MM.1S (cell line): ENCODE data around the gene FCHSD2.

ENCODE experiments used
- DNase-seq: peaks from one replicate; pipeline ENCODE4 v3.0.0-alpha.2; 2015
- H2AFZ ChIP-seq: fragments of 300-600 bp; sonication (generic); 2 replicates; pipeline ENCODE4 v1.6.0; 2016; ENCODE audit warnings: antibody characterized with exemption, low read length
- H3F3A ChIP-seq: fragments of 300-600 bp; sonication (generic); 2 replicates; pipeline ENCODE4 v1.6.1; 2016; ENCODE audit warnings: mild to moderate bottlenecking, antibody characterized with exemption, low read length, moderate library complexity, mixed read lengths; ENCODE audit not compliant: insufficient read depth
- H3K27ac ChIP-seq: fragments of 300-600 bp; sonication (generic); 2 replicates; pipeline ENCODE4 v1.5.1; 2016; ENCODE audit warnings: mild to moderate bottlenecking, low read length
- H3K27me3 ChIP-seq: fragments of 300-600 bp; sonication (generic); replicated peaks from 2 replicates; pipeline ENCODE4 v1.6.0; 2016; ENCODE audit warnings: low read length; ENCODE audit not compliant: insufficient read depth
- H3K36me3 ChIP-seq: fragments of 300-600 bp; sonication (generic); replicated peaks from 2 replicates; pipeline ENCODE4 v1.6.1; 2016; ENCODE audit warnings: mild to moderate bottlenecking, low read length, mixed read lengths; ENCODE audit not compliant: insufficient read depth
- H3K4me1 ChIP-seq: fragments of 300-600 bp; sonication (generic); 2 replicates; pipeline ENCODE4 v1.6.1; 2016; ENCODE audit warnings: low read length, mixed read lengths
- H3K4me2 ChIP-seq: fragments of 300-600 bp; sonication (generic); 2 replicates; pipeline ENCODE4 v1.6.0; 2016; ENCODE audit warnings: low read depth, low read length
- H3K4me3 ChIP-seq: fragments of 300-600 bp; sonication (generic); 2 replicates; pipeline ENCODE4 v1.5.1; 2016; ENCODE audit warnings: low read length, mixed read lengths
- H3K79me2 ChIP-seq: fragments of 300-600 bp; sonication (generic); 2 replicates; pipeline ENCODE4 v1.6.1; 2016; ENCODE audit warnings: mixed run types, low read length, mixed read lengths
- H3K9ac ChIP-seq: fragments of 300-600 bp; sonication (generic); 2 replicates; pipeline ENCODE4 v1.6.1; 2016; ENCODE audit warnings: low read length, mixed read lengths
- H3K9me2 ChIP-seq: fragments of 300-600 bp; sonication (generic); replicated peaks from 2 replicates; pipeline ENCODE4 v1.6.1; 2016; ENCODE audit warnings: mild to moderate bottlenecking, low read length, mixed read lengths; ENCODE audit not compliant: insufficient read depth
- H3K9me3 ChIP-seq: fragments of 300-600 bp; sonication (generic); replicated peaks from 2 replicates; pipeline ENCODE4 v1.6.1; 2016; ENCODE audit warnings: mild to moderate bottlenecking, low read length, mixed read lengths; ENCODE audit not compliant: insufficient read depth
- H4K20me1 ChIP-seq: fragments of 300-600 bp; sonication (generic); 2 replicates; pipeline ENCODE4 v1.6.1; 2016; ENCODE audit warnings: mild to moderate bottlenecking, low read length, moderate library complexity, mixed read lengths; ENCODE audit not compliant: insufficient read depth
- CTCF ChIP-seq: fragments of 300-600 bp; sonication (generic); IDR thresholded peaks from 2 replicates; pipeline ENCODE4 v1.5.1; 2016; ENCODE audit warnings: antibody characterized with exemption, low read length, mixed read lengths
- EZH2 ChIP-seq: fragments of 300-600 bp; sonication (generic); optimal IDR thresholded peaks from 2 replicates; pipeline ENCODE3; 2017; ENCODE audit warnings: low read depth, mild to moderate bottlenecking, antibody characterized with exemption, low read length, mixed read lengths
- EZH2phosphoT487 ChIP-seq: fragments of 300-600 bp; sonication (generic); IDR thresholded peaks from 2 replicates; pipeline ENCODE4 v1.6.1; 2018; ENCODE audit warnings: antibody characterized with exemption, low read length

The FCHSD2 gene

GRCh38 chr11:72842126-72842525, 300.0 kb downstream of the FCHSD2 start:
- H4K20me1 ChIP-seq, result no peaks in the 10 kb centered on the region
- H3K79me2 ChIP-seq, result no peaks in the 10 kb centered on the region
- no peak for DNase-seq
- no peaks in the 10 kb centered on the region for H3F3A ChIP-seq
- peaks cover under 1% of the 10 kb centered on the region; the same call in 1 of the 2 replicates for H3K36me3 ChIP-seq
- H3K4me2 ChIP-seq, result no peak overlapping the region
- TF ChIP-seq EZH2 (no peak), CTCF (no peak), EZH2phosphoT487 (no peak)
- no peak overlapping the region for H2AFZ ChIP-seq
- no peak overlapping the region for H3K4me3 ChIP-seq
- no peaks in the 10 kb centered on the region for H3K9me2 ChIP-seq
- no peaks in the 10 kb centered on the region for H3K9me3 ChIP-seq
- no peaks in the 10 kb centered on the region for H3K4me1 ChIP-seq
- H3K9ac ChIP-seq, result no peak overlapping the region
- H3K27ac ChIP-seq, result no peak overlapping the region
- H3K27me3 ChIP-seq, result no peaks in the 10 kb centered on the region

GRCh38 chr11:72841397-72841796, 300.7 kb downstream of the FCHSD2 start:
- Histone ChIP-seq H3K36me3 (peaks cover 5% of the 10 kb centered on the region; the same call in 1 of the 2 replicates), H4K20me1 (no peaks in the 10 kb centered on the region), H3K9me3 (no peaks in the 10 kb centered on the region), H3K4me1 (no peaks in the 10 kb centered on the region), H3K4me3 (no peak overlapping the region), H3K9me2 (no peaks in the 10 kb centered on the region), H2AFZ (no peak overlapping the region), H3K79me2 (no peaks in the 10 kb centered on the region), H3K9ac (no peak overlapping the region), H3F3A (peaks cover 4% of the 10 kb centered on the region; the same call in 1 of the 2 replicates), H3K4me2 (no peak overlapping the region), H3K27me3 (no peaks in the 10 kb centered on the region), H3K27ac (no peak overlapping the region)
- TF ChIP-seq EZH2 (no peak), EZH2phosphoT487 (no peak), CTCF (no peak)
- DNase-seq, result no peak

- Histone ChIP-seq H3K27me3 (no peaks in the 10 kb centered on the region), H3K79me2 (no peaks in the 10 kb centered on the region), H3K9me3 (no peaks in the 10 kb centered on the region), H3K4me2 (no peak overlapping the region), H3K4me3 (no peak overlapping the region), H3K9ac (no peak overlapping the region), H3K9me2 (no peaks in the 10 kb centered on the region), H3K27ac (no peak overlapping the region), H3K36me3 (peaks cover 5% of the 10 kb centered on the region; the same call in 1 of the 2 replicates), H4K20me1 (no peaks in the 10 kb centered on the region), H2AFZ (no peak overlapping the region), H3F3A (peaks cover 4% of the 10 kb centered on the region; the same call in 1 of the 2 replicates), H3K4me1 (no peaks in the 10 kb centered on the region)
- DNase-seq, result no peak
- TF ChIP-seq CTCF (no peak), EZH2 (no peak), EZH2phosphoT487 (no peak)
Observed at GRCh38 chr11:72840780-72841179, 301.3 kb downstream of the FCHSD2 start.
